Measurements from ENCODE around the gene CNTN4.

Gene CNTN4

DNA sequence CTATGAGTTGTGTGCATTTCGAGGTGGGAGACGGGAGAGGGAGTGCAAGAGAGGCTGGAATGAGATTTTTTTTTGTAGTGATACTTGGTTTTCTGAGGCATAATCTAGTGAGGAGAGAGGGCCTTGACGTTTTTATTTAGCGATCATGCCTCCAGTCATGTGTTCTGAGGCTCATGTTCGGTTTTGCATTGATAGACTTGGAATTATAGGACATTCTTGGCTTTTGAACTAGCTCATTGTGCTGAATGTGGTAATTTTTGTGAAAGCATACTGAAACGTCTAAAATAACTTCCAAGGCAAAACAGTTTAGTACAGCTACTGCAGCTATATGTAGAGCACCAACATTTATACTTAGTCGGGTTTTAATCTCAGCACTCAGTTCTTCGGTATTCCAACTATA is 408.1 kb downstream of the CNTN4 start:
- no peaks in the 10 kb centered on the region for H4K20me1 ChIP-seq (ENCODE audit: insufficient read depth)
- no peak overlapping the region for H3K4me3 ChIP-seq (IDR thresholded peaks at IDR 0.05; ENCODE audit: insufficient read depth, low read depth, low read length)
- no peak overlapping the region for H3K4me2 ChIP-seq
- no peaks in the 10 kb centered on the region for H3K4me1 ChIP-seq (ENCODE audit: low read depth, poor library complexity, severe bottlenecking)
- H3K27ac ChIP-seq: no peak overlapping the region
- no peak overlapping the region for H2AFZ ChIP-seq (ENCODE audit: low read depth)
- no peak for TF ChIP-seq CTCF (conservative IDR thresholded peaks at IDR 0.05; ENCODE audit: low read depth, low read length)
- no peaks in the 10 kb centered on the region for H3K27me3 ChIP-seq (ENCODE audit: insufficient read depth, low read depth)
- no peaks in the 10 kb centered on the region for H3K36me3 ChIP-seq (ENCODE audit: insufficient read depth)
- no peak overlapping the region for H3K9ac ChIP-seq
- no peaks in the 10 kb centered on the region for H3K79me2 ChIP-seq (ENCODE audit: insufficient read depth, low read depth)

GRCh38 chr3:2510591-2511145 is 412.0 kb downstream of the CNTN4 start:
- no peaks in the 10 kb centered on the region for H4K20me1 ChIP-seq (ENCODE audit: insufficient read depth)
- no peaks in the 10 kb centered on the region for H3K79me2 ChIP-seq (ENCODE audit: insufficient read depth, low read depth)
- no peak overlapping the region for H2AFZ ChIP-seq (ENCODE audit: low read depth)
- H3K4me3 ChIP-seq (IDR thresholded peaks at IDR 0.05; ENCODE audit: insufficient read depth, low read depth, low read length): no peak overlapping the region
- no peak overlapping the region for H3K4me2 ChIP-seq
- no peaks in the 10 kb centered on the region for H3K27me3 ChIP-seq (ENCODE audit: insufficient read depth, low read depth)
- no peak overlapping the region for H3K27ac ChIP-seq
- no peak overlapping the region for H3K9ac ChIP-seq
- no peaks in the 10 kb centered on the region for H3K36me3 ChIP-seq (ENCODE audit: insufficient read depth)
- TF ChIP-seq CTCF (conservative IDR thresholded peaks at IDR 0.05; ENCODE audit: low read depth, low read length): no peak
- no peaks in the 10 kb centered on the region for H3K4me1 ChIP-seq (ENCODE audit: low read depth, poor library complexity, severe bottlenecking)

DNA sequence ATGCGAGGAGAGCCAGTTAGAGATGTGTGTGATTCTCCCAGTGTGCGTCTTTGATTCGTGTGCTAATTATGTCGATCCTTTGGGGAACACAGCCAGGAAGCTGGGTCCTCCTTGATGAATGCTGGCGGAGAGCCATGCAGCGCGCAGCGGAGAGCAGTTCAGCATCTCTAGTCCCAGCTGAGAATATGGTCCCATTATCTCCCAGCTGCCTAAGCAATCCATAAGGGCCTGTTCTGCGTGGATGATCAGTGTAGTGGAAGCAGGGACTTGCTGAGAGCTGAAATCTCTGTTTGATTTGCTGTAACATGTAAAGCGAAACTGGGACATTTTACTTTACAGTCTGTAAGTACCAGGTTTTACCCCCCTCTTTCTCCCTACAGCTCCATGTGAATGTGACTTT is 412.7 kb downstream of the CNTN4 start:
- Histone ChIP-seq H3K27me3 (ENCODE audit: insufficient read depth, low read depth) (no peaks in the 10 kb centered on the region), H3K27ac (no peak overlapping the region), H4K20me1 (ENCODE audit: insufficient read depth) (no peaks in the 10 kb centered on the region), H3K4me3 (IDR thresholded peaks at IDR 0.05; ENCODE audit: insufficient read depth, low read depth, low read length) (no peak overlapping the region), H3K9ac (no peak overlapping the region), H3K79me2 (ENCODE audit: insufficient read depth, low read depth) (no peaks in the 10 kb centered on the region), H3K36me3 (ENCODE audit: insufficient read depth) (no peaks in the 10 kb centered on the region), H3K4me2 (no peak overlapping the region), H2AFZ (ENCODE audit: low read depth) (no peak overlapping the region), H3K4me1 (ENCODE audit: low read depth, poor library complexity, severe bottlenecking) (no peaks in the 10 kb centered on the region)
- no peak for TF ChIP-seq CTCF (conservative IDR thresholded peaks at IDR 0.05; ENCODE audit: low read depth, low read length)

DNA sequence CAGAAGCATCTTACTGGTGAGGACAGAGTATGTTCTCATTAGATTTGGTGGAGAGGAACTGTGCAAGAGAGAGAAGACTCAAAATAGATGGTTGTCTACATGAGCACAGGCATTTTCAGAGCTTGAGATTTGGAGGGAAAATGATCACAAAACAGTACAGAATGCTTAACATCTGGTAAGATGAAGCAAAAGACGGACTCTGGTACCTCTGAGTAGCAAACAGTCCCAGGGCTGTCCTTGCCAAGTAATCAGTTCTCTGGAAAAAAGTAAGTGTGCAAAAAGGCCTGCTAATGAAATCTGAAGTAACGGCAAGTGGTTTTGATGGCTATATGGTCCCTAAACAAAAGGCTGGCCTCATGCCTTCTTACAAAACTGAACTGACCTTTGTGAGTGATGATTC is 414.2 kb downstream of the CNTN4 start:
- H3K4me3 ChIP-seq (IDR thresholded peaks at IDR 0.05; ENCODE audit: insufficient read depth, low read depth, low read length): no peak overlapping the region
- H3K4me1 ChIP-seq (ENCODE audit: low read depth, poor library complexity, severe bottlenecking): no peaks in the 10 kb centered on the region
- H3K36me3 ChIP-seq (ENCODE audit: insufficient read depth): no peaks in the 10 kb centered on the region
- TF ChIP-seq CTCF (conservative IDR thresholded peaks at IDR 0.05; ENCODE audit: low read depth, low read length): no peak
- H3K9ac ChIP-seq: no peak overlapping the region
- H3K4me2 ChIP-seq: no peak overlapping the region
- no peak overlapping the region for H3K27ac ChIP-seq
- no peaks in the 10 kb centered on the region for H3K79me2 ChIP-seq (ENCODE audit: insufficient read depth, low read depth)
- H4K20me1 ChIP-seq (ENCODE audit: insufficient read depth): no peaks in the 10 kb centered on the region
- no peak overlapping the region for H2AFZ ChIP-seq (ENCODE audit: low read depth)
- no peaks in the 10 kb centered on the region for H3K27me3 ChIP-seq (ENCODE audit: insufficient read depth, low read depth)

Measured in KMS-11 (cell line).